Measurements from ENCODE around the gene SOD2.
"Not testable (repeated sequence)": the region's sequence is repeated elsewhere in the genome, so short reads cannot be mapped to it uniquely, and the experiment has no call there.

GRCh38 chr6:159710603-159711002, 17.6 kb upstream of the SOD2 start:
- not testable (repeated sequence) for TF ChIP-seq ZNF488 (tag by site-specific recombination; IDR thresholded peaks at IDR 0.05); CTCF (tag by site-specific recombination; IDR thresholded peaks at IDR 0.05); GLI2 (tag by site-specific recombination; IDR thresholded peaks at IDR 0.05; ENCODE audit: borderline replicate concordance, low read depth); SP2 (tag by site-specific recombination; IDR thresholded peaks at IDR 0.05); ZNF280D (tag by site-specific recombination; IDR thresholded peaks at IDR 0.05); TRIM28 (IDR thresholded peaks at IDR 0.05; ENCODE audit: borderline replicate concordance, low read length); ZNF24 (tag by site-specific recombination; IDR thresholded peaks at IDR 0.05); ZNF777 (tag by site-specific recombination; IDR thresholded peaks at IDR 0.05; ENCODE audit: borderline replicate concordance); ELK4 (IDR thresholded peaks at IDR 0.05; ENCODE audit: borderline replicate concordance, low read depth, low read length); SETDB1 (IDR thresholded peaks at IDR 0.05; ENCODE audit: insufficient read length, low read length); ZNF175 (tag by site-specific recombination; IDR thresholded peaks at IDR 0.05)
